ENCODE data around the gene ARL10. TPM values are rescaled to one million over a fixed set of nuclear protein-coding genes. Genes with fewer than 3 reads are reported as not detected.

The ARL10 gene
- total RNA-seq, 1 experiment from 2014 or later = 9.6 TPM

- no peak overlapping the region for H3K23ac ChIP-seq (ENCODE audit: insufficient read length, low read depth, low read length)
- H2AFZ ChIP-seq (ENCODE audit: low read length) = no peak overlapping the region
- no peak overlapping the region for H3K9ac ChIP-seq (ENCODE audit: extremely low read depth, insufficient read length, low read length)
- no peak overlapping the region for H3K4ac ChIP-seq (ENCODE audit: low read depth, low read length)
- peak overlapping the region in 1 of 2 experiments; percentile 13; a peak in 2 of 5 replicates for H3K4me3 Mint-ChIP-seq
- H3K23me2 ChIP-seq (ENCODE audit: insufficient read length, low read depth, low read length, poor library complexity, severe bottlenecking) = no peaks in the 10 kb centered on the region
- H3K4me1 Mint-ChIP-seq = peaks cover 3 to 5% of the 10 kb centered on the region in 2 experiments; a peak in 3 of 4 replicates
- no peaks in the 10 kb centered on the region for H3K79me2 ChIP-seq (ENCODE audit: insufficient read depth, low read length)
- no peak overlapping the region for H4K91ac ChIP-seq (ENCODE audit: insufficient read length, low read depth, low read length)
- no peaks in the 10 kb centered on the region for H4K20me1 ChIP-seq (ENCODE audit: control insufficient read depth, insufficient read depth, insufficient read length)
- H3K27me3 ChIP-seq (ENCODE audit: insufficient read depth, low read length) = no peaks in the 10 kb centered on the region
- no peak overlapping the region for H3K18ac ChIP-seq (ENCODE audit: insufficient read length, low read depth, low read length)
- H2BK20ac ChIP-seq (ENCODE audit: low read depth, low read length, poor library complexity, severe bottlenecking) = no peak overlapping the region
- H3K27ac ChIP-seq (ENCODE audit: insufficient read length, low read depth, low read length) = no peak overlapping the region
- DNase-seq = no peak
- H2BK120ac ChIP-seq (ENCODE audit: low read depth, low read length, poor library complexity, severe bottlenecking) = no peak overlapping the region
- H3T11ph ChIP-seq (ENCODE audit: low read length) = no peak overlapping the region
- peaks cover 2% of the 10 kb centered on the region; the same call in 1 of the 2 replicates for H3K27me3 Mint-ChIP-seq (ENCODE audit: low read depth)
- H3K9me3 Mint-ChIP-seq = no peaks in the 10 kb centered on the region
- no peak overlapping the region for H3K56ac ChIP-seq (ENCODE audit: insufficient read length, low read depth, low read length)
- H4K5ac ChIP-seq (ENCODE audit: insufficient read length, low read depth, low read length) = no peak overlapping the region
- no peaks in the 10 kb centered on the region for H3K79me1 ChIP-seq (ENCODE audit: insufficient read depth, low read depth, low read length, poor library complexity, severe bottlenecking)
- H2AK5ac ChIP-seq (ENCODE audit: insufficient read length, low read length) = no peak overlapping the region
- H3K14ac ChIP-seq (ENCODE audit: insufficient read depth, low read length) = no peak overlapping the region
- H3K9me3 ChIP-seq (ENCODE audit: control insufficient read depth, low read depth, low read length) = no peaks in the 10 kb centered on the region
- no peak overlapping the region for H2BK12ac ChIP-seq (ENCODE audit: insufficient read length, low read depth, low read length)
- no peaks in the 10 kb centered on the region for H3K4me1 ChIP-seq (ENCODE audit: insufficient read depth, low read length)
- no CpG with 5 or more reads among the region's 18 CpGs for WGBS (ENCODE audit: extremely low coverage, insufficient read length, low lambda C conversion rate)
- H2BK5ac ChIP-seq (ENCODE audit: insufficient read length, low read length) = no peak overlapping the region
- no peak overlapping the region for H2BK15ac ChIP-seq (ENCODE audit: low read depth, low read length)
- H4K8ac ChIP-seq (replicated peaks; ENCODE audit: insufficient read length, low read depth, low read length) = no peak overlapping the region
- H3K27ac Mint-ChIP-seq = no peak overlapping the region
- H3K4me2 ChIP-seq (ENCODE audit: insufficient read depth, insufficient read length, low read length) = no peak overlapping the region
- peaks cover 0 to 2% (median 0%) of the 10 kb centered on the region in 3 experiments; a peak in 1 of 7 replicates for H3K36me3 Mint-ChIP-seq (ENCODE audit: insufficient read depth in 1 of 3, low read depth in 3 of 3)
- TF ChIP-seq CTCF (conservative IDR thresholded peaks at IDR 0.05) = no peak
Observed at GRCh38 chr5:176397736-176398420, 32.6 kb downstream of the ARL10 start.

Measured in H9 (cell line).